ENCODE results near the gene FNDC3B. TPM values are rescaled to one million over a fixed set of nuclear protein-coding genes. Genes with fewer than 3 reads are reported as not detected.
A peak's percentile ranks its signal among the peaks of the same experiment; 100 is the strongest.

Gene FNDC3B
- total and polyA plus RNA-seq, 7 donors, result 16.2 to 93.9 (median 50.3) TPM

DNA sequence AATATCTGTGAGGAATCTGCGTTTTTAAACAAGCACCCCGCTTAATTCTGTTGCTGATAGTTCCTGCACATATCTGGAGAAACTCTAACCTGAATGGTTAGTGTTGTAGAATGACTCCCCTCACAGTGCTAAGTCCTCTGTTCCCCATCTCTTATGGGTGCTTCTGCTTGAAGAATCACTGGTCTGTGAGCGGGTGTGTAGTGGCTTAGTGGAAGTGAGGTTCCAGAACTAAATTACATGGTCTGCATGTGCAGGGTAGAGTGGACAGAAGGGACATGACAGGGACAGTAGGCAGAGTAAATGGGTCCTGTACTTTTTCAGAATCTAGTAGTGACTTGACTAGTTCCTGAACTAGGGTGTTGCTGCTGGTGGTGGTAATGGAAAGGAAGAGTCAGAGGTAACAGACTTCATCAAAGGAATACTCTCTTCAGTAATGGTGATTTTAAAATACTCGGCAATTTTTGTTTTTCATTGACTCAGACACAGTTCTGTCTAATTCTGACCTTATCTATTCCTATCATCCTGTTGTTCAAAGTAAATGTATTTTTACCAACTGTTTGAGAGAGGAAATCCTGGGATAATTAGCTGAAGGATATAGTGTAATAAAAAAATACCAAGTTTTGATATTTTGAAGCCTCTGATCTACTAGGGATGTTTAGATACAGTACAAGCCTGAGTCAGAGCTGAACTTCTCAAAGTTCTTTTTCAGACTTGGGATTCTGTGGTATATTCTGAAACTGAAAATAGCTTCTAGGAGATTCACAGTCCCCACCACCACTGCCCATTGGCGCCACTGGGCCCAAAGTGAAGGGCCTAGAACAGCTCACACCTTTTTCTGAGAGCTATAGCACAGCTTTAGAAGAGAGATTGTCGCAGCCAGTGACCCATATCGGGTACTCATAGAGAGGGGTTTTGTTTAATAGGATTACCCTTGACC is 55.5 kb downstream of the FNDC3B start:
- peaks cover 0 to 57% (median 35%) of the 10 kb centered on the region in 4 donors for H3K4me1 ChIP-seq
- DNase-seq, result no peak
- H3K27ac ChIP-seq, result no peak overlapping the region
- H3K36me3 ChIP-seq, result no peaks in the 10 kb centered on the region
- intact Hi-C loops (cut with DNase I), result no loop called here
- no peaks in the 10 kb centered on the region for H3K27me3 ChIP-seq
- TF ChIP-seq CTCF (IDR thresholded peaks at IDR 0.05) (no peak), EP300 (IDR thresholded peaks at IDR 0.05) (no peak), POLR2AphosphoS5 (IDR thresholded peaks at IDR 0.05) (no peak), POLR2A (IDR thresholded peaks at IDR 0.05) (no peak)
- H3K9me3 ChIP-seq, result no peaks in the 10 kb centered on the region
- no peak overlapping the region for H3K4me3 ChIP-seq
- 89 to 93% methylated on average over 7 of the region's 7 CpGs for WGBS, 2 donors

DNA sequence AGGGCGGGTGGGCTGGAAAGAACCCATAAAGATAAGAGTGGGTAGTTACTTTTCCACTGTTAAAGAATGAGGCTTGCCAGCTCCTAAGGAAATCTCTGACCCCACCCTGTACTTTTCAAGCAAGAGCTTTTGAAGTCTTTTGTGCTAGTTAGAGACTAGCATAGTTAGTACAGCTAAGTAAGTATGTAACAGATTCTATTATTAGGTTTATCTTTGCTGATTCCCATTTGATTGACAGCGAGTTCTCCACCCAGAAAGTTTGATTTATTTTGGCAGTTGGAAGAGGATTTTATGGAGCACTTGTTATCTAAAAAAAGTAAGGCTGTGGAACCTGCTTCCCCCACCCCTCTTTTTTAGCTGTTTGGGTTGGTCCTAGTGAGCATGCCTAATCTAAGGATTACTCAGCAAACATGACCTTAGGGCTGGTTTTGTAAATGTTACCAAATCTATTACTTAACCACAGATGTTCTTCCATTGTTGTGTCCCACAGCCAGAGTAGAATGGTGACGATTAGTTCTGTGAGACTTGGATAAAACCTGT is 57.6 kb downstream of the FNDC3B start:
- no peak for DNase-seq
- 14 to 60% methylated on average over 3 of the region's 3 CpGs for WGBS, 2 donors
- Histone ChIP-seq H3K27ac (no peak overlapping the region), H3K9me3 (no peaks in the 10 kb centered on the region), H3K4me1 (peaks cover 0 to 70% (median 44%) of the 10 kb centered on the region in 4 donors), H3K4me3 (no peak overlapping the region), H3K36me3 (no peaks in the 10 kb centered on the region), H3K27me3 (no peaks in the 10 kb centered on the region)
- intact Hi-C loops (cut with DNase I), result no loop called here
- TF ChIP-seq EP300 (IDR thresholded peaks at IDR 0.05), result no peak
- no peak for TF ChIP-seq POLR2AphosphoS5 (IDR thresholded peaks at IDR 0.05)
- TF ChIP-seq CTCF (IDR thresholded peaks at IDR 0.05), result no peak

- no peaks in the 10 kb centered on the region for H3K36me3 ChIP-seq
- intact Hi-C loops (cut with DNase I), result no loop called here
- no peaks in the 10 kb centered on the region for H3K9me3 ChIP-seq
- no peak overlapping the region for H3K27ac ChIP-seq
- 16 to 66% methylated on average over 1 of the region's 1 CpG for WGBS, 2 donors
- TF ChIP-seq POLR2A (IDR thresholded peaks at IDR 0.05), result no peak
- no peak for TF ChIP-seq POLR2AphosphoS5 (IDR thresholded peaks at IDR 0.05)
- TF ChIP-seq CTCF (IDR thresholded peaks at IDR 0.05), result no peak
- no peak for TF ChIP-seq EP300 (IDR thresholded peaks at IDR 0.05)
- no peaks in the 10 kb centered on the region for H3K27me3 ChIP-seq
- no peak overlapping the region for H3K4me3 ChIP-seq
- DNase-seq, result no peak
- H3K4me1 ChIP-seq, result peaks cover 0 to 76% (median 47%) of the 10 kb centered on the region in 4 donors
These were observed 58.2 kb downstream of the FNDC3B start for GRCh38 chr3:172097585-172097984.

DNA sequence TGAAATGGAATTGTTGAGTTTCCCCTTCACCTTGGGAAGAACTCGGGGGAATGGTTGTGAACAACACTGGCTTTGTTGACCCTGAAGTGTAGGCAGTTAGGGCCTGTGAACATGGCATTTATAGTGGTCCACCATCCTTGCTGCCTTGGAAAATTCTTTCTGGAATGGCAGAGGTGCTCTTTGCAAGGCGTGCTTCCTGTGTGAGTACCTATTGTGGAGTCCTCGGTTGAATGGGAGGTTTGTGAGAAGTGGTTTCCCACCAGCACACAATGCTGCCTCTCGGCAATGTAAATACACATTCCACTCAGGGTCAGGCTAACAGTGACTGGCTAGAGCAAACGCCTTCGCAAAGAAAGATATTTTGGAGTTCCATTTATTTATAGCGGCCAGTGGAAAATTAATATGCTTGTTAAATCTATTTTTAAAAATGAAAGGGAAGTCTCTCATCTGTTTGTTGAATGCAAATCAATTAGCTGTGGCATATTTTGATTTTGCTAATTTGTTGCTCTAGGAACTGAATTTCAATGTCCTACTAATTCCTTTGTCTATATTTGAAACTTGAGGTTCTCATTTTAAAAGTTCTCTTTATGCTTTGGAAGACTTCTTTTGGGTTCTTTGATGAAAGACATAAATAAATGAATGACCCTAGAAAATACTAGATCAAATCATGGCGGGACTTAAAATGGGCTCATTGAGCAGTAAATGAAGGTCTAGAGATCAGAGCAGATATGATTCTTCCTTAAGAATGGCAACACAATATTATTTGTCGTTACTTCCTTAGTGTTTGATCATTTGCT is 59.5 kb downstream of the FNDC3B start:
- H3K36me3 ChIP-seq, result no peaks in the 10 kb centered on the region
- H3K27ac ChIP-seq, result peak overlapping the region in 1 of 4 donors; percentile 2
- H3K9me3 ChIP-seq, result no peaks in the 10 kb centered on the region
- H3K27me3 ChIP-seq, result no peaks in the 10 kb centered on the region
- TF ChIP-seq POLR2AphosphoS5 (IDR thresholded peaks at IDR 0.05) (no peak), EP300 (IDR thresholded peaks at IDR 0.05) (no peak), POLR2A (IDR thresholded peaks at IDR 0.05) (no peak), CTCF (IDR thresholded peaks at IDR 0.05) (no peak)
- intact Hi-C loops (cut with DNase I), result no loop called here
- peaks cover 0 to 89% (median 60%) of the 10 kb centered on the region in 4 donors for H3K4me1 ChIP-seq
- 86 to 90% methylated on average over 9 of the region's 9 CpGs for WGBS, 2 donors
- no peak overlapping the region for H3K4me3 ChIP-seq
- no peak for DNase-seq
